ENCODE results near the gene VCPKMT. TPM values are rescaled to one million over a fixed set of nuclear protein-coding genes. Genes with fewer than 3 reads are reported as not detected.

The VCPKMT gene
- total RNA-seq, 1 experiment from 2014 or later = 6.8 TPM

DNA sequence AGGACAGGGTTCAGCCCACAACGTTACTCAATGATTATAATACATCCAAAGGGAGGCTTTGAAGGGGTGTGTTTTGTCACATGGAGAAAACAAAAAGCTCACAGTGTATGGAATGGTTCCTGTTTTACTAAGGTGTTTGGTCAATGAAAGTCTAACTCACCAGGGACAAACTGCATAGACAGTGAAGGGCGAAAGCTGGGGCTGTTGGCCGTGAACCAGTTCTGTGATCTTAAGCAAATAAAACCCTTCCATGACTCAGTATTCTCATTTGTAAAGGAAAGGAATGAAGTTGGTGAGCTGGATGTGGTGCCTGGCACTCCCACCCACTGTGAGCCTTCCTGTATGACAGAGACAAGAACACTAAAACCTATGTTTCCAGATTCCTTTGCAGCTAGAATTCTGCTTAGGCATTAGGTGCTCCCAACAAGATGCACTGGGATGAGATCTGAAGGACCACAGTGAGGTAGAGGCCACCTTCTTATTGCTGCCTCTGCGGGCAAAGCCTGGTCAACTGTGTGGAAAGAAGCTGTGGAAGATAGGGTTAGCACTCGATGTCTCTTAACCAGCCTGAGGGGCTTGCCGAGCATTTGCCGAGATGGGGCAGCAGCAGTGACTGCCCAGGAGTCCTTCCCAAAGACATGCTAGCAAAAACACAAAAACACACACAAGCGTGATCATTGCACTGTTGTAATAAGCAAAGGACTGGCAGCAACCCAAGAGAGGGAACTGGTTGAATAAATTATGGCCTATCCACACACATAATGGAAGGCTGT lies 48.5 kb downstream of the VCPKMT start:
- DNase-seq (ENCODE audit: low read depth) = peak; percentile 77

DNA sequence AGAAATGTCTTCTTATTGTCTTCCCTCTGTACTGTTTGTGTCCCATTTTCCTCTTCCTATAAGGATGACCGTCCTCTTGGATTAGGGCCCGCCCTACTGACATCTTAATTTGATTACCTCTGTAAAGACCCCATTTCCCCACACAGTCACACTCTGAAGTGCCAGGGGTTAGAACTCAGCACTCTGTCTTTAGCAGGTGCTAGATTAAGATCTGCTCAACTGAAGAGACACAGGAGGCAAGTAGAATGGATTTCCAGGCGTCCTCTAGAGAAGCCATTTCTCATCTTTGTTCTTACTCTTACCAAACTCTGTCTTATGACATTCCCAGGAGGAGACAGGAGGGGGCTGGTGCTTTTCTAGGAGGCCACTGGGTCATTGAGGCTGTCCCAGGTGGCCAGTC lies 50.8 kb downstream of the VCPKMT start:
- no peak for DNase-seq (ENCODE audit: low read depth)

DNA sequence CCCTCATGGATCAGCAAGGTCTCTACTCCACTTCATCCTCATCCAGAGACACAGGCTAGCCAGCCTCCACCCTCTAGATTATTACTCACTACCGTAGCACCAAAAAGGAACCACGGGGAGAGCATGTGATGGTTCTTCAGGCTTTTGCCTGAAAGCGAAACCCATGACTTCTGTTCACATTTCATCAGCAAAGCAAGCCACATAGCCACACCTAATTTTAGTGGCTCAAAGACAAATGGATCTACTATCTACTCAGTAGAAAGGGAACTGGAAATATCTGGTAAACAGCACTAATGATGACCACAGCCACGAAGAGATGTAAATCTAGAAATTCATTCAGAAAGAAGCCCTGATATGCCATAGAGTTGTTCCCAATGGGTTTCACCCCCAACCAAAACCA lies 51.4 kb downstream of the VCPKMT start:
- DNase-seq (ENCODE audit: low read depth) = peak; percentile 28

DNA sequence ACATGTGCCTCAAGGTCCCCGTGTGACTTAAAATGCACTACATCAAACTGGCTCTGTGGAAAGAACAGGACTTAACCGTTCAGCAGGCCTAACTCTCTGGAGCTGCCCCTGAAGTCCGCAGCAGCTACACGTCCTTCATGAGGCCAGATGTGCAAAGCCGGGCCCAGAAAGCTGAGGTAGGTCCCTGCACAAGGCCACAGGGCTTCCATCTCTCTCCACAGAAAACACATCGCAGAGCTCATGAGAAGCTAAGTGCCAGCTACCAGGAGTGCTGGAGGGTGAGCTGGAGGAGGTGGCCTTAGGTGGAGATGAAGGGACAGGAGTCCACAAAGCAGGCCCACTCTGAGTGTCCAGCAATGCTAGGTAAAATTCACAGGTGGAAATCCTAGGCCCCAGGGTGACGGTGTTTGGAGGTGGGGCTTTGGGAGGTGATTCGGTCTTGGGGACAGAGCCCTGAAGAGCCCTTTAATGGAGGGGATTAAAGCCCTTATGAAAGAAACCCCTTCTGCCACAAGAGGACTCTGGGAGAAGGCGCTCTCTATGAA lies 52.4 kb downstream of the VCPKMT start:
- no peak for DNase-seq (ENCODE audit: low read depth)

DNA sequence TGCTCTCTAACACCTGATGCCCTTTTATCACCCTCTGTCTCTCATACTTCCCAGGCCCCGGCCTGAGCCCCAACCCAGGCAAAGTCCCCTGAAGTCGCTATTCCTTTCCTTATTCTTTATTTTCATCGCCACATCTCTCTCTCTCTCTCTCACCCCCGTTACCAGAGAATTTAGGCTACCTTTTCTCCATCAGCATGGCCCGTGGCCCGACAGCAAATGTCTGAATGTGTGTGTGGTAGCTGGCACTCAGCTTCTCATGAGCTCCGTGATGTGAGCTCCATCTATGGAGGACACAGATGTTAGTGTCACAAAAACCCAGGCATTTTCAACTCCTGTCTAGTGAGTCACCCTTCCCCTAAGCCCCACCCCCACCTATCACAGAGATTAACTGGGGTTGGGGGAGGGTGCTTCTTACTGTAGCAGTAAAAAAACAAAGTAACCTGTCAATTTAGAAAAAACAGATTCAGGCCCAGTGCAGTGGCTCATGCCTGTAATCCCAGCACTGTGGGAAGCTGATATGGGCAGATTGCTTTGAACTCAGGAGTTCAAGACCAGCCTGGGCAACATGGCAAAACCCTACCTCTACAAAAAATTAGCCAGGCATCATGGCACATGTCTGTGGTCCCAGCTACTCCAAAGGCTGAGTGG lies 53.8 kb downstream of the VCPKMT start:
- peak; percentile 92 for DNase-seq (ENCODE audit: low read depth)

DNA sequence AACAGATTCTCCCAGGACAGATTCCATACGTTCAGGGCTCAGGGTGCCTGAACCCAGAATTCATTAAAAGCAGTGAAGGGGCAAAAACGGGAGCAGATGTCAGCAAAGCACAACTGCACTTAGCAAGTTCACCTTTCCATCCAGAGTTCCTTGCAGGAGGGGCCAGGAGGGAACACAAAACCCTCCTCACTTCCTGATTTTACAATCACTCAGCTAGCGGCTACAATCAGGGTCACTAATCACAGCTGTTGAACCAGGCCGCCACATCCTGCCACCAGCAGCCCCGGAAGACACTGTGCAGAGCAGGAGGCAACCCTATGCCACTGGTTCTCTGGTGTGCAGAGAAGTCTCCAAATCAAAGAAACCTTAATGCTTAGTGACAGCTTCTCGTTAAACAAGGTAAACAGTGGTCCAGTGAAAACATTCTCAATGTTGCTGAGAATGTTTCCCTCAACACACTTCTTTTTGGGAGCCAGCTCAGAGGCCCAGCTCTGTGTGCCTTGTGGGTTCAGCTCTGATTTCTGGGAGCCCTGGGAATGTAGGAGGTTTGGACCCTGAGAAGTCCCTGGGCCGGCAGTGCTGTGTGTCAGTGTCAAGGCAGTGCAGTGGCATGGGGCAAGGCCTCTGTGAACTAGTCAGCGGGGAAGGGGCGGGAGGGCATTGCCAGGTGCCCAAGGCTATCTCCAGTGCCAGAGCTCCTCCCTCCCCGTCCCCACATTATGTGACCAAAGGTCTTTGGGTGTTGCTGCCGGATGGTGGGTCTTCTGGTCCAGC lies 54.5 kb downstream of the VCPKMT start:
- peak; percentile 84 for DNase-seq (ENCODE audit: low read depth)

DNA sequence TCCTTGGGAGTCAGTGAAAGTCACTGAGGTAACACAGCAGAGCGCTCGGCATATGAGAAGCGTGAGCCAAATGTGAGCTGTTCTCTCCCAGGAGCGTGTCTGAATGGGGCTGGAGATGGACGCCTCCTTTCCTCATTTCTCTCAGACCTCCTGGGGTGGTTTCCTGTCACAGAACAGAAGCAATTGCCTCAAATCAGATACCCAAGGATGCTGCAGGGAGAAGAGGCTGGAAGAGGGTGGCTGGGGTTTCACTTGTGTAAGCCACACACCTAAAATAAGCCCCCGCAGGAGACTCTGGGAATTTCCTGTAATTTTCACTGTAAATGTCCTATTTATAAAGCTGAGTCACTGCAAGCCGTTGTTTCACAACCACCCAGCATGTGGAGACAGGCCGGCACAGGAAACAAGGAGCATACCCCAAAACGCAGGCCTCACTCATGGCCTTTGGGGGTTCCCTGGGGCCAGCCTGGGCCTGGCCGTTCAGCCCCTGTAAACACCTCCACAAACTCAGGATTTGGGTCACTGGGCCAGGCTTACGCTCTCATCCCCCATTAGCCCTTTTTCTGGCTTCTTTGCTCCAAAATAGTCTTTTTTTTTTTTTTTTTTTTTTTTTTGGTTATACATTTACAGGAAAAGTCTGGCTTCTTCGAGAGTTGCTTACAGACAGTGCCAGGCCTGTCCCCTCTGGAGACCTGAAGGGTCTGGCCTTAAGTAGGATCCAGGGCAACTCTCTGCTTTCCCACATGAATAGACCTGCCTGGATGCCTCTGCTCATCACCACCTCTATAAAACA lies 55.3 kb downstream of the VCPKMT start:
- peak; percentile 94 for DNase-seq (ENCODE audit: low read depth)

DNA sequence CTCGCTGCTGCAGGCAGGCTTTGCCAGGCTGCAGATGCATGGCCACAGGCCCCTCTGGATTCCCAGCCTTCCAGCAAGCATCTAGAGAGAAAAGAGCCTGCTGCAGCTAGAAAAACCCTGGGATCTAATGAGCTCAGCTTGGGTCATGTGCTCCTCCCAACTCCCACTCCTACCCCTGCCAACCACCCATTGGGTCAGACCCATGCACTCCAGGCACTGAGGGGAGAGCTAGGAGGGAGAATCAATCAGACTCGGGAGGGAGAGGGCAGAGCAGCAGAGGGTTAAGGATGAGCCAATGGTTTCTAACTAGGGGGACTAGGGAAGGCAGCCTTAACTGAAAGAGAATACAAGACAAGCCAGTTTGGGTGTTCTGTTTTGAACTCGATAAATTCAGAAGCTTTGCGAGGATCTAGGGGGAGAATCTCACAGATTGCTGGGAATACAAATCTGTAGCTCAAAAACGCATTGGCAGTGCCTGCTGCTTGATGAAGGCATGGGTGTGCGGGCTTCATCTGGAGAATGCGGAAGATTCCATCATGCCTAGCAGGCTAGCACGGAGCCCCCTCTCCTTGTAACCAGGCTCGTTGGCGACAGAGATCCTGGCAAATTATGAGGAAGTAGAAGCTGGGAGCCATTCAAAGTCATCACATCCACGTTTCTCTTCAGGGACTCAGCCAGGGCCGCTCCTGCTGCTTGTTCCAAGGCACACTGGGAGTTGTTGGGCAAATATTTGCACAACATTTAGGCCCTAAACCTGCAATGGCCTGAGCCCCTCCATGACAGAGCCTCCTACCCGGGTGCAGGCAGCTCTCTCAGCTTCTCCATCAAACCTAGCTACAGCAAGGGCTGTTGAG lies 56.4 kb downstream of the VCPKMT start:
- DNase-seq (ENCODE audit: low read depth) = no peak

Other genes with a start within 250 kb of the VCPKMT start
- gene ARF6, start 223.5 kb downstream of the VCPKMT start, total RNA-seq (2014; rRNA removed; shearing (Covaris generic)) = 58.1 and 66.9 TPM in 2 replicates
- gene SOS2, start 115.0 kb upstream of the VCPKMT start, total RNA-seq (2014; rRNA removed; shearing (Covaris generic)) = 12.9 and 22.8 TPM in 2 replicates
- gene L2HGDH, start 195.7 kb upstream of the VCPKMT start, total RNA-seq (2014; rRNA removed; shearing (Covaris generic)) = 4.3 and 9.9 TPM in 2 replicates
- gene DMAC2L, start 195.8 kb upstream of the VCPKMT start, total RNA-seq (2014; rRNA removed; shearing (Covaris generic)) = 5.5 and 16.8 TPM in 2 replicates